GM10266 (cell line): ENCODE results near the gene YTHDC2.

ENCODE experiments used
- DNase-seq: peaks from one replicate; pipeline ENCODE4 v3.0.0; 2012; ENCODE audit errors: extremely low spot score
- TF ChIP-seq, protein P1 (sequence below): IDR thresholded peaks from 2 replicates; pipeline ENCODE4 v1.5.1; 2012; ENCODE audit warnings: mild to moderate bottlenecking, low read depth; ENCODE audit not compliant: control insufficient read depth, insufficient read depth; ENCODE audit errors: missing control alignments

YTHDC2 gene

GRCh38 chr5:113562828-113563400 lies 49.4 kb downstream of the YTHDC2 start:
- DNase-seq, result no peak
- TF ChIP-seq, protein P1, sequence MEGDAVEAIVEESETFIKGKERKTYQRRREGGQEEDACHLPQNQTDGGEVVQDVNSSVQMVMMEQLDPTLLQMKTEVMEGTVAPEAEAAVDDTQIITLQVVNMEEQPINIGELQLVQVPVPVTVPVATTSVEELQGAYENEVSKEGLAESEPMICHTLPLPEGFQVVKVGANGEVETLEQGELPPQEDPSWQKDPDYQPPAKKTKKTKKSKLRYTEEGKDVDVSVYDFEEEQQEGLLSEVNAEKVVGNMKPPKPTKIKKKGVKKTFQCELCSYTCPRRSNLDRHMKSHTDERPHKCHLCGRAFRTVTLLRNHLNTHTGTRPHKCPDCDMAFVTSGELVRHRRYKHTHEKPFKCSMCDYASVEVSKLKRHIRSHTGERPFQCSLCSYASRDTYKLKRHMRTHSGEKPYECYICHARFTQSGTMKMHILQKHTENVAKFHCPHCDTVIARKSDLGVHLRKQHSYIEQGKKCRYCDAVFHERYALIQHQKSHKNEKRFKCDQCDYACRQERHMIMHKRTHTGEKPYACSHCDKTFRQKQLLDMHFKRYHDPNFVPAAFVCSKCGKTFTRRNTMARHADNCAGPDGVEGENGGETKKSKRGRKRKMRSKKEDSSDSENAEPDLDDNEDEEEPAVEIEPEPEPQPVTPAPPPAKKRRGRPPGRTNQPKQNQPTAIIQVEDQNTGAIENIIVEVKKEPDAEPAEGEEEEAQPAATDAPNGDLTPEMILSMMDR, result no peak

DNA sequence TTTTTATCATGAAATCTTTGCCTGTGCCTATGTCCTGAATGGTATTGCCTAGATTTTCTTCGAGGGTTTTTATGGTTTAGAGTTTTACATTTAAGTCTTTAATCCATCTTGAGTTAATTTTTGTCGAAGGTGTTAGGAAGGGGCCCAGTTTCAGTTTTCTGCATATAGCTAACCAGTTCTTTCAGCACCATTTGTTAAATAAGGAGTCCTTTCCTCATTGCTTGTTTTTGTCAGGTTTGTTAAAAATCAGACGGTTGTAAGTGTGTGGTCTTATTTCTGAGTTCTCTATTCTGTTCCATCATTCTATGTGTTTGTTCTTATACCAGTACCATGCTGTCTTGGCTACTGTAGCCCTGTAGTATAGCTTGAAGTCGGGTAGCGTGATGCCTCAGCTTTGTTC lies 55.9 kb downstream of the YTHDC2 start:
- DNase-seq, result no peak
- TF ChIP-seq, protein P1, result no peak

DNA sequence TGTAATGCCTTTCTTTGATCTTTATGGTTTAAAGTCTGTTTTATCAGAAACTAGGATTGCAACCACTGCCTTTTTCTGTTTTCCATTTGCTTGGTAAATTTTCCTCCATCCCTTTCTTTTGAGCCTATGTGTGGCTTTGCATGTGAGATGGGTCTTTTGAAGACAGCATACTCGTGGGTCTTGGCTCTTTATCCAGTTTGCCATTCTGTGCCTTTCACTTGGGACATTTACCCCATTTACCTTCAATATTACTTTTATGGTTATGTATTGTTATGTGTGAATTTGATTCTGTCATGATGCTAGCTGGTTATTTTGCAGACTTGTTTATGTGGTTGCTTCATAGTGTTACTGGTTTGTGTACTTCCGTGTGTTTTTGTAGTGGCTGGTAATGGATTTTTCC lies 59.2 kb downstream of the YTHDC2 start:
- DNase-seq, result no peak
- TF ChIP-seq, protein P1, result no peak

- TF ChIP-seq, protein P1, result no peak
- no peak for DNase-seq
These were observed 60.9 kb downstream of the YTHDC2 start for GRCh38 chr5:113574417-113574816.

- TF ChIP-seq, protein P1, result no peak
- no peak for DNase-seq
These were observed 61.6 kb downstream of the YTHDC2 start for GRCh38 chr5:113575074-113575473.

DNA sequence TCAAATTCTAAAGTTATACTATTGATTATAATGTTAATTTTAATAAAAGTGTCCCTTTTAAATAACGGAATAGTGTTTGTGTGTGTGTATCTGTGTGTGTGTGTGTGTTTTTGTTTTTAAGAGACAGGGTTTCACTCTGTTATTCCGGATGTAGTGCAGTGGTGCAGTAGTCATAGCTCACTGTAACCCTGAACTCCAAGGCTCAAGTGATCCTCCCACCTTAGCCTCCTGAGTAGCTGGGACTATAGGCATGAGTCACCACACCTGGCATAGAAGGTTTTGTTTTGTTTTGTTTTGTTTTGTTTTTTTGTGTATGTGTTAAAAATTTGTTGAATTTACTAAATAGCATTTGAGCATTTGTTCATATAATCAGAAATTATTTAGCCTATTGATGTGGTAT lies 64.6 kb downstream of the YTHDC2 start:
- TF ChIP-seq, protein P1, result no peak
- no peak for DNase-seq

- TF ChIP-seq, protein P1, result no peak
- no peak for DNase-seq
These were observed 67.9 kb downstream of the YTHDC2 start for GRCh38 chr5:113581388-113581787.
